Measurements from ENCODE around the gene PRPSAP2.

The PRPSAP2 gene

GRCh38 chr17:18957831-18958230, 99.9 kb downstream of the PRPSAP2 start:
- H3K36me3 ChIP-seq (ENCODE audit: control insufficient read depth, insufficient read depth, low read length) = no peaks in the 10 kb centered on the region
- no peak for TF ChIP-seq CTCF (IDR thresholded peaks at IDR 0.05; ENCODE audit: insufficient read depth, low read length, poor library complexity, severe bottlenecking)
- no peak for DNase-seq (ENCODE audit: extremely low read depth, insufficient read length)
- H3K4me3 ChIP-seq (replicated peaks; ENCODE audit: low read depth, low read length) = no peak overlapping the region
- H3K27me3 ChIP-seq (replicated peaks; ENCODE audit: control insufficient read depth, insufficient read depth, low read length) = no peaks in the 10 kb centered on the region

GRCh38 chr17:18958611-18959010, 100.7 kb downstream of the PRPSAP2 start:
- TF ChIP-seq CTCF (IDR thresholded peaks at IDR 0.05; ENCODE audit: insufficient read depth, low read length, poor library complexity, severe bottlenecking) = no peak
- H3K36me3 ChIP-seq (ENCODE audit: control insufficient read depth, insufficient read depth, low read length) = no peaks in the 10 kb centered on the region

GRCh38 chr17:18959071-18959844, 101.3 kb downstream of the PRPSAP2 start:
- Histone ChIP-seq H3K4me3 (replicated peaks; ENCODE audit: low read depth, low read length) (no peak overlapping the region), H3K36me3 (ENCODE audit: control insufficient read depth, insufficient read depth, low read length) (no peaks in the 10 kb centered on the region), H3K27me3 (replicated peaks; ENCODE audit: control insufficient read depth, insufficient read depth, low read length) (no peaks in the 10 kb centered on the region)
- DNase-seq (ENCODE audit: extremely low read depth, insufficient read length) = no peak
- no peak for TF ChIP-seq CTCF (IDR thresholded peaks at IDR 0.05; ENCODE audit: insufficient read depth, low read length, poor library complexity, severe bottlenecking)

More at GRCh38 chr17:18958611-18959010, 100.7 kb downstream of the PRPSAP2 start:
- DNase-seq (ENCODE audit: extremely low read depth, insufficient read length) = no peak
- Histone ChIP-seq H3K27me3 (replicated peaks; ENCODE audit: control insufficient read depth, insufficient read depth, low read length) (no peaks in the 10 kb centered on the region), H3K4me3 (replicated peaks; ENCODE audit: low read depth, low read length) (no peak overlapping the region)

GRCh38 chr17:18959845-18960240, 101.9 kb downstream of the PRPSAP2 start:
- Histone ChIP-seq H3K36me3 (ENCODE audit: control insufficient read depth, insufficient read depth, low read length) (no peaks in the 10 kb centered on the region), H3K27me3 (replicated peaks; ENCODE audit: control insufficient read depth, insufficient read depth, low read length) (no peaks in the 10 kb centered on the region), H3K4me3 (replicated peaks; ENCODE audit: low read depth, low read length) (no peak overlapping the region)
- no peak for TF ChIP-seq CTCF (IDR thresholded peaks at IDR 0.05; ENCODE audit: insufficient read depth, low read length, poor library complexity, severe bottlenecking)
- no peak for DNase-seq (ENCODE audit: extremely low read depth, insufficient read length)

GRCh38 chr17:18960241-18960665, 102.3 kb downstream of the PRPSAP2 start:
- no peak for TF ChIP-seq CTCF (IDR thresholded peaks at IDR 0.05; ENCODE audit: insufficient read depth, low read length, poor library complexity, severe bottlenecking)
- no peak for DNase-seq (ENCODE audit: extremely low read depth, insufficient read length)
- no peak overlapping the region for H3K4me3 ChIP-seq (replicated peaks; ENCODE audit: low read depth, low read length)
- H3K27me3 ChIP-seq (replicated peaks; ENCODE audit: control insufficient read depth, insufficient read depth, low read length) = no peaks in the 10 kb centered on the region
- no peaks in the 10 kb centered on the region for H3K36me3 ChIP-seq (ENCODE audit: control insufficient read depth, insufficient read depth, low read length)
